Measurements from ENCODE around the gene USP34. TPM values are rescaled to one million over a fixed set of nuclear protein-coding genes. Genes with fewer than 3 reads are reported as not detected.

The USP34 gene
- polyA plus RNA-seq, 1 donor: 102 TPM

DNA sequence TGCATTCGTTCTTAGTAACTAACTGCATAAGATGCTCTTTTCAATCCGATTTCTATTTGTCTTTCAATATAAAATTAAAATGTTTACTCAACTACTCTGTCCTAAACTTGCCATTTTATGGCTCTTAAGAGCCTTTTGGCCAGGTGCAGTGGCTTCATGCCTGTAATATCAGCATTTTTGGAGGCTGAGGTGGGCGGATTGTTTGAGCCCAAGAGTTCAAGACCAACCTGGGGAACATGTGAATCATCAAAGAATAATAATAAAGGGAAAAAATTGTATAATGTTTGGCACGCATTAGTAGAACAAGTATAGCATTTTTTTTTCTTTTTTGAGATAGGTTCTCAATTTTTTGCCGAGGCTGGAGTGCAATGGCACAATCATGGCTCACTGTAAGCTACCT is 216.4 kb downstream of the USP34 start:
- H3K4me1 ChIP-seq (ENCODE audit: control insufficient read depth, insufficient read depth, low read length): no peaks in the 10 kb centered on the region
- H3K4me3 ChIP-seq (ENCODE audit: low read length): no peak overlapping the region
- peaks cover 43% of the 10 kb centered on the region for H3K36me3 ChIP-seq (ENCODE audit: control insufficient read depth, insufficient read depth, low read length)
- WGBS (ENCODE audit: insufficient coverage, low lambda C conversion rate): 100% methylated on average over 2 of the region's 5 CpGs
- H3K27me3 ChIP-seq (ENCODE audit: control insufficient read depth, insufficient read depth, low read length): no peaks in the 10 kb centered on the region
- no peak for DNase-seq
- H3K27ac ChIP-seq (ENCODE audit: low read length): no peak overlapping the region
- H3K9me3 ChIP-seq (ENCODE audit: control insufficient read depth, low read depth, low read length): no peaks in the 10 kb centered on the region

DNA sequence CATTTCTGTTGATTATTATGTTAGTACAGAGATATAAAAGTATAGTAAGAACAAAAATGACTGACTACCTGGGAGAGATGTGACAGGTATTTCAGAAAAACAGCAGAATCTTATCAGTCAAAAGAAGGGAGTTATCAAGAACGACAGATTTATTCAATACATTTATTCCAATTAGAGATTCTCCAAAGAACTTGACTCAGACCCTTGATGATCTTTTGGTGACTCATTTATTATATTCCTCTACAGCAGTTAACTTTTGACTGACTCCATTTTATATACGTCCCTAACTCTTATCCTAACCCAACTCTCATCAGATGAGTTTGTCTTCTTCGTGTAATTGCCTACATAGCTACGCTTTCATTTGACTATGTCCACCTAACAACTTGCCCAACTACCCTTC is 217.8 kb downstream of the USP34 start:
- H3K4me3 ChIP-seq (ENCODE audit: low read length): no peak overlapping the region
- WGBS (ENCODE audit: insufficient coverage, low lambda C conversion rate): 71% methylated on average over 3 of the region's 4 CpGs
- no peaks in the 10 kb centered on the region for H3K9me3 ChIP-seq (ENCODE audit: control insufficient read depth, low read depth, low read length)
- DNase-seq: no peak
- no peaks in the 10 kb centered on the region for H3K4me1 ChIP-seq (ENCODE audit: control insufficient read depth, insufficient read depth, low read length)
- H3K27me3 ChIP-seq (ENCODE audit: control insufficient read depth, insufficient read depth, low read length): no peaks in the 10 kb centered on the region
- H3K27ac ChIP-seq (ENCODE audit: low read length): no peak overlapping the region
- H3K36me3 ChIP-seq (ENCODE audit: control insufficient read depth, insufficient read depth, low read length): peaks cover 37% of the 10 kb centered on the region

GRCh38 chr2:61252031-61252430 is 218.9 kb downstream of the USP34 start:
- no peak overlapping the region for H3K4me3 ChIP-seq (ENCODE audit: low read length)
- peaks cover 43% of the 10 kb centered on the region for H3K36me3 ChIP-seq (ENCODE audit: control insufficient read depth, insufficient read depth, low read length)
- no peak for DNase-seq
- WGBS (ENCODE audit: insufficient coverage, low lambda C conversion rate): 60% methylated on average over 1 of the region's 2 CpGs
- no peaks in the 10 kb centered on the region for H3K4me1 ChIP-seq (ENCODE audit: control insufficient read depth, insufficient read depth, low read length)
- no peaks in the 10 kb centered on the region for H3K27me3 ChIP-seq (ENCODE audit: control insufficient read depth, insufficient read depth, low read length)
- no peaks in the 10 kb centered on the region for H3K9me3 ChIP-seq (ENCODE audit: control insufficient read depth, low read depth, low read length)
- no peak overlapping the region for H3K27ac ChIP-seq (ENCODE audit: low read length)

DNA sequence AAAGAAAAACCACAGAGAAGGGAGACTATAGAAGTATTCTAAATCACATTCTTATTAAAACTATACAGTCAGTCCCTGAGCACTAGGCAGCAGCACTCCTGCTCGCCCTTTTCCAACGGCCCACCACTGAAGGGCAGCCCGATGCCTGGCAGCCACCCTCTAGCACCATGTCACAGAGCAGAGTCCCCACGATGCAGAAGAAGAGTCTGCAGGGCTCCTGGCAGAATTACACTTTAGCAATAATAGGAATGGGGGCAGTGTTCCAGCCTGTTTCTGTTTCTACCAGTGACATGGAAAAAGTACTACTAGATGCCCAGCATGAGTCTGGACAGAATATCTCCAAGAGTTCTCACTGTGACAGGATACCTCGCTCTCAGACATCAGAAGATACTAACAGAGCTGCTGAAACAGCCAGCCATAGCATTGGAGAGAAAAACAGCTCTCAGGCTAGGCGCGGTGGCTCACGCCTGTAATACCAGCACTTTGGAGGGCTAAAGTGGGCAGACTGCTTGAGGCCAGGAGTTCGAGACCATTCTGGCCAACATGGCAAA is 221.3 kb downstream of the USP34 start:
- H3K4me1 ChIP-seq (ENCODE audit: control insufficient read depth, insufficient read depth, low read length): no peaks in the 10 kb centered on the region
- no peaks in the 10 kb centered on the region for H3K27me3 ChIP-seq (ENCODE audit: control insufficient read depth, insufficient read depth, low read length)
- H3K4me3 ChIP-seq (ENCODE audit: low read length): no peak overlapping the region
- no peak overlapping the region for H3K27ac ChIP-seq (ENCODE audit: low read length)
- WGBS (ENCODE audit: insufficient coverage, low lambda C conversion rate): no CpG with 5 or more reads among the region's 9 CpGs
- DNase-seq: no peak
- peaks cover 33% of the 10 kb centered on the region for H3K36me3 ChIP-seq (ENCODE audit: control insufficient read depth, insufficient read depth, low read length)
- no peaks in the 10 kb centered on the region for H3K9me3 ChIP-seq (ENCODE audit: control insufficient read depth, low read depth, low read length)

GRCh38 chr2:61247204-61247812 is 223.6 kb downstream of the USP34 start:
- Histone ChIP-seq H3K9me3 (ENCODE audit: control insufficient read depth, low read depth, low read length) (no peaks in the 10 kb centered on the region), H3K4me1 (ENCODE audit: control insufficient read depth, insufficient read depth, low read length) (no peaks in the 10 kb centered on the region), H3K27me3 (ENCODE audit: control insufficient read depth, insufficient read depth, low read length) (no peaks in the 10 kb centered on the region), H3K27ac (ENCODE audit: low read length) (no peak overlapping the region), H3K4me3 (ENCODE audit: low read length) (no peak overlapping the region), H3K36me3 (ENCODE audit: control insufficient read depth, insufficient read depth, low read length) (peaks cover 44% of the 10 kb centered on the region)
- DNase-seq: no peak

DNA sequence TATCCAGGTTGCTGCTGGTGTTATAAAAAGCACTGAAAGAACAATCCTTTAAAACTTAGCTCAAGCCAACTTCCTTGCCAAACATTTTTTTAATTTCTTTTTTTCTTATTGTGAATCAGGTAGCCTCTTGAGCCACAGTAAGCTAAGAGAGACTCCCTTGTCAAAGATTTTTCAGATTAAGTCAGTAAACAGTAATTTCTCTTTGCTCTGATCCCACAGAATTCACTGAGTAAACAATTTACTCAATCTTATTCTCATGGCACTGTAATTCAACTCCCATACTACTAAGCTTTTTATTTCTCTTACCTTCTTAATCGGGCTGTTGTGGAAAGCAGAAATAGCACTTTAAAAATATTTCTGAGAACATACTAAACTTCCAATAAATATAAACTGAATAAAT is 226.2 kb downstream of the USP34 start:
- Histone ChIP-seq H3K36me3 (ENCODE audit: control insufficient read depth, insufficient read depth, low read length) (peaks cover 51% of the 10 kb centered on the region), H3K4me3 (ENCODE audit: low read length) (no peak overlapping the region), H3K27me3 (ENCODE audit: control insufficient read depth, insufficient read depth, low read length) (no peaks in the 10 kb centered on the region), H3K27ac (ENCODE audit: low read length) (no peak overlapping the region), H3K4me1 (ENCODE audit: control insufficient read depth, insufficient read depth, low read length) (no peaks in the 10 kb centered on the region), H3K9me3 (ENCODE audit: control insufficient read depth, low read depth, low read length) (no peaks in the 10 kb centered on the region)
- 78% methylated on average over 1 of the region's 1 CpG for WGBS (ENCODE audit: insufficient coverage, low lambda C conversion rate)
- no peak for DNase-seq

- DNase-seq: no peak
- H3K27ac ChIP-seq (ENCODE audit: low read length): no peak overlapping the region
- no peaks in the 10 kb centered on the region for H3K9me3 ChIP-seq (ENCODE audit: control insufficient read depth, low read depth, low read length)
- H3K4me1 ChIP-seq (ENCODE audit: control insufficient read depth, insufficient read depth, low read length): no peaks in the 10 kb centered on the region
- no peaks in the 10 kb centered on the region for H3K27me3 ChIP-seq (ENCODE audit: control insufficient read depth, insufficient read depth, low read length)
- H3K4me3 ChIP-seq (ENCODE audit: low read length): no peak overlapping the region
- WGBS (ENCODE audit: insufficient coverage, low lambda C conversion rate): 97% methylated on average over 6 of the region's 6 CpGs
- peaks cover 35% of the 10 kb centered on the region for H3K36me3 ChIP-seq (ENCODE audit: control insufficient read depth, insufficient read depth, low read length)
Observed at GRCh38 chr2:61241266-61241665, 229.6 kb downstream of the USP34 start.

- 100% methylated on average over 1 of the region's 1 CpG for WGBS (ENCODE audit: insufficient coverage, low lambda C conversion rate)
- Histone ChIP-seq H3K27me3 (ENCODE audit: control insufficient read depth, insufficient read depth, low read length) (no peaks in the 10 kb centered on the region), H3K4me1 (ENCODE audit: control insufficient read depth, insufficient read depth, low read length) (no peaks in the 10 kb centered on the region), H3K36me3 (ENCODE audit: control insufficient read depth, insufficient read depth, low read length) (peaks cover 39% of the 10 kb centered on the region), H3K4me3 (ENCODE audit: low read length) (no peak overlapping the region), H3K27ac (ENCODE audit: low read length) (no peak overlapping the region), H3K9me3 (ENCODE audit: control insufficient read depth, low read depth, low read length) (no peaks in the 10 kb centered on the region)
- DNase-seq: no peak
Observed at GRCh38 chr2:61238219-61239012, 232.5 kb downstream of the USP34 start.

- H3K36me3 ChIP-seq (ENCODE audit: control insufficient read depth, insufficient read depth, low read length): peaks cover 34% of the 10 kb centered on the region
- DNase-seq: no peak
Observed at GRCh38 chr2:61235716-61236115, 235.2 kb downstream of the USP34 start.

GRCh38 chr2:61233581-61233980 is 237.3 kb downstream of the USP34 start:
- no peak overlapping the region for H3K4me3 ChIP-seq (ENCODE audit: low read length)
- peaks cover 42% of the 10 kb centered on the region for H3K36me3 ChIP-seq (ENCODE audit: control insufficient read depth, insufficient read depth, low read length)
- WGBS (ENCODE audit: insufficient coverage, low lambda C conversion rate): no CpG with 5 or more reads among the region's 1 CpG
- H3K9me3 ChIP-seq (ENCODE audit: control insufficient read depth, low read depth, low read length): no peaks in the 10 kb centered on the region
- H3K27ac ChIP-seq (ENCODE audit: low read length): no peak overlapping the region
- no peak for DNase-seq
- no peaks in the 10 kb centered on the region for H3K4me1 ChIP-seq (ENCODE audit: control insufficient read depth, insufficient read depth, low read length)
- H3K27me3 ChIP-seq (ENCODE audit: control insufficient read depth, insufficient read depth, low read length): no peaks in the 10 kb centered on the region

More at GRCh38 chr2:61235716-61236115, 235.2 kb downstream of the USP34 start:
- Histone ChIP-seq H3K4me1 (ENCODE audit: control insufficient read depth, insufficient read depth, low read length) (no peaks in the 10 kb centered on the region), H3K9me3 (ENCODE audit: control insufficient read depth, low read depth, low read length) (no peaks in the 10 kb centered on the region), H3K27ac (ENCODE audit: low read length) (no peak overlapping the region), H3K4me3 (ENCODE audit: low read length) (no peak overlapping the region), H3K27me3 (ENCODE audit: control insufficient read depth, insufficient read depth, low read length) (no peaks in the 10 kb centered on the region)
- no CpG with 5 or more reads among the region's 2 CpGs for WGBS (ENCODE audit: insufficient coverage, low lambda C conversion rate)

All from large intestine (tissue), 3 donors.